Measurements from ENCODE around the gene TAOK3.

- no peak for TF ChIP-seq EZH2 (IDR thresholded peaks at IDR 0.05; ENCODE audit: borderline replicate concordance, low read length)
- no peak for TF ChIP-seq CTCF (IDR thresholded peaks at IDR 0.05; ENCODE audit: low read length)
Measured at GRCh38 chr12:118368821-118369220, 3.9 kb downstream of the TAOK3 start.

Data from OCI-LY1 (cell line).